Esophagus squamous epithelium (tissue), 5 donors: ENCODE data around the gene RSBN1. TPM values are rescaled to one million over a fixed set of nuclear protein-coding genes. Genes with fewer than 3 reads are reported as not detected.
A peak's percentile ranks its signal among the peaks of the same experiment; 100 is the strongest.

Experiments
- DNase-seq: peaks from one replicate; lab custom pipeline; 2025; lab: John Stamatoyannopoulos, UW
- H3K27ac ChIP-seq, 4 donors: fragments of 200-600 bp; sonication (generic); one replicate each; pipeline ENCODE4 v1.5.1; 2016 to 2019; ENCODE audit warnings: mild to moderate bottlenecking in 1 of 4
- H3K27me3 ChIP-seq, 4 donors: fragments of 200-600 bp; sonication (generic); 1 replicate in 3 of 4; 2 replicates in 1 of 4; pipeline versions ENCODE4 v1.5.1 to v1.6.0; 2017 to 2021; ENCODE audit warnings: antibody characterized with exemption in 1 of 4
- H3K36me3 ChIP-seq, 3 donors: fragments of 200-600 bp; sonication (generic); one replicate each; pipeline ENCODE4 v1.5.1; 2016 to 2019
- H3K4me1 ChIP-seq, 3 donors: fragments of 200-600 bp; sonication (generic); one replicate each; pipeline ENCODE4 v1.5.1; 2017 to 2019
- H3K4me3 ChIP-seq, 4 donors: fragments of 200-600 bp; sonication (generic); 1 replicate in 3 of 4; 2 replicates in 1 of 4; pipeline ENCODE4 v1.5.1; 2016 to 2019; ENCODE audit warnings: mild to moderate bottlenecking in 2 of 4, moderate library complexity in 1 of 4
- H3K9me3 ChIP-seq, 3 donors: fragments of 200-600 bp; sonication (generic); one replicate each; pipeline ENCODE4 v1.5.1; 2016 to 2019
- CTCF ChIP-seq, 6 experiments: fragments of 450-650 bp in 4 of 6; fragments of 200-600 bp in 2 of 6; sonication (generic) in 2 of 6; IDR thresholded peaks; one replicate each; pipeline ENCODE4 v1.5.1; 2016 to 2019; ENCODE audit warnings: antibody characterized with exemption in 6 of 6, mild to moderate bottlenecking in 4 of 6, moderate library complexity in 4 of 6
- POLR2A ChIP-seq, 4 donors: fragments of 450-650 bp; IDR thresholded peaks; one replicate each; pipeline ENCODE4 v1.6.1; 2017; ENCODE audit warnings: antibody characterized with exemption in 4 of 4, mild to moderate bottlenecking in 4 of 4, moderate library complexity in 3 of 4
- WGBS, 2 donors: methylation state at CpG; one replicate each; pipeline ENCODE4 v1.1.5; 2018; 5-methylcytosine and 5-hydroxymethylcytosine counted together
- intact Hi-C: fragments of 100-400 bp; cut with DNase I; formaldehyde crosslinking; loops from one replicate; pipeline ENCODE4 v1.15.0; 2022
- total RNA-seq, 4 donors: library from RNA; depleted of rRNA; stranded (reverse); fragments of >200 nt; gene quantifications; one replicate each; pipeline ENCODE4 v1.1.0, GENCODE V29; 2016
- donor health status: DM: yes; HTN: yes; CAD: no.

Gene RSBN1
- total RNA-seq, 4 donors from 2014 or later, result 8.0 to 18.7 (median 10.6) TPM

GRCh38 chr1:113792471-113792870 lies 19.8 kb downstream of the RSBN1 start:
- Histone ChIP-seq H3K9me3 (no peaks in the 10 kb centered on the region), H3K4me1 (peaks cover 0 to 13% (median 0%) of the 10 kb centered on the region in 3 donors), H3K4me3 (no peak overlapping the region), H3K27me3 (no peaks in the 10 kb centered on the region), H3K27ac (no peak overlapping the region), H3K36me3 (peaks cover 0 to 68% (median 0%) of the 10 kb centered on the region in 3 donors)
- TF ChIP-seq POLR2A (IDR thresholded peaks at IDR 0.05) (no peak), CTCF (IDR thresholded peaks at IDR 0.05) (no peak)
- no peak for DNase-seq
- WGBS, 2 donors, result 80 to 87% methylated on average over 5 of the region's 5 CpGs
- intact Hi-C loops, result no loop called here

- Histone ChIP-seq H3K4me3 (no peak overlapping the region), H3K4me1 (peaks cover 2 to 24% (median 5%) of the 10 kb centered on the region in 3 donors), H3K9me3 (no peaks in the 10 kb centered on the region), H3K36me3 (peaks cover 0 to 31% (median 0%) of the 10 kb centered on the region in 3 donors), H3K27me3 (no peaks in the 10 kb centered on the region), H3K27ac (no peak overlapping the region)
- no peak for TF ChIP-seq CTCF (IDR thresholded peaks at IDR 0.05)
- no peak for TF ChIP-seq POLR2A (IDR thresholded peaks at IDR 0.05)
- 63 to 96% methylated on average over 3 of the region's 3 CpGs for WGBS, 2 donors
- DNase-seq, result no peak
- intact Hi-C loops, result no loop called here
These were observed 23.5 kb downstream of the RSBN1 start for GRCh38 chr1:113788802-113789201.

- TF ChIP-seq POLR2A (IDR thresholded peaks at IDR 0.05), result no peak
- no peak for TF ChIP-seq CTCF (IDR thresholded peaks at IDR 0.05)
- no peak overlapping the region for H3K4me3 ChIP-seq
- no peaks in the 10 kb centered on the region for H3K9me3 ChIP-seq
- H3K4me1 ChIP-seq, result peaks cover 7 to 26% (median 11%) of the 10 kb centered on the region in 3 donors
- peaks cover 0 to 21% (median 0%) of the 10 kb centered on the region in 3 donors for H3K36me3 ChIP-seq
- intact Hi-C loops, result no loop called here
- 75 to 81% methylated on average over 3 of the region's 3 CpGs for WGBS, 2 donors
- H3K27me3 ChIP-seq, result no peaks in the 10 kb centered on the region
- DNase-seq, result no peak
- H3K27ac ChIP-seq, result no peak overlapping the region
These were observed 24.6 kb downstream of the RSBN1 start for GRCh38 chr1:113787663-113788062.

- DNase-seq, result no peak
- no peaks in the 10 kb centered on the region for H3K27me3 ChIP-seq
- H3K4me3 ChIP-seq, result no peak overlapping the region
- H3K27ac ChIP-seq, result no peak overlapping the region
- no peak for TF ChIP-seq CTCF (IDR thresholded peaks at IDR 0.05)
- H3K36me3 ChIP-seq, result peaks cover 0 to 18% (median 0%) of the 10 kb centered on the region in 3 donors
- no peaks in the 10 kb centered on the region for H3K9me3 ChIP-seq
- intact Hi-C loops, result no loop called here
- peaks cover 11 to 35% (median 14%) of the 10 kb centered on the region in 3 donors for H3K4me1 ChIP-seq
- WGBS, 2 donors, result 22 to 38% methylated on average over 1 of the region's 1 CpG
These were observed 26.2 kb downstream of the RSBN1 start for GRCh38 chr1:113786069-113786468.

GRCh38 chr1:113784104-113784779 lies 28.0 kb downstream of the RSBN1 start:
- TF ChIP-seq POLR2A (IDR thresholded peaks at IDR 0.05) (no peak), CTCF (IDR thresholded peaks at IDR 0.05) (no peak)
- peaks cover 0 to 6% (median 0%) of the 10 kb centered on the region in 3 donors for H3K36me3 ChIP-seq
- H3K4me1 ChIP-seq, result peaks cover 14 to 40% (median 17%) of the 10 kb centered on the region in 3 donors
- no peaks in the 10 kb centered on the region for H3K27me3 ChIP-seq
- intact Hi-C loops, result no loop called here
- DNase-seq, result no peak
- WGBS, 2 donors, result 91 to 93% methylated on average over 3 of the region's 5 CpGs
- H3K9me3 ChIP-seq, result no peaks in the 10 kb centered on the region
- peak overlapping the region; percentile 24 to 53 (median 40) for H3K27ac ChIP-seq
- H3K4me3 ChIP-seq, result no peak overlapping the region
